CD4-positive, alpha-beta memory T cell (primary cell): ENCODE results near the gene MRPL49. TPM values are rescaled to one million over a fixed set of nuclear protein-coding genes. Genes with fewer than 3 reads are reported as not detected.

Experiments used
- CTCF ChIA-PET: fragments of 350-600 bp; sonication (Branson Sonifier 250); formaldehyde crosslinking; loops from one replicate; lab custom pipeline; 2021; ENCODE audit warnings: inconsistent platforms; ENCODE audit not compliant: partially characterized antibody; lab: Charles Lee
- POLR2A ChIA-PET: fragments of 350-600 bp; sonication (Branson Sonifier 250); formaldehyde crosslinking; loops from one replicate; lab custom pipeline; 2021; ENCODE audit not compliant: partially characterized antibody; lab: Charles Lee
- DNase-seq, 5 donors: peaks; one replicate each; pipeline versions ENCODE4 v3.0.0 to v3.0.0-alpha.2; 2020 to 2022; ENCODE audit warnings: mixed read lengths in 1 of 5
- H3K27ac ChIP-seq: one replicate; pipeline ENCODE4 v1.7.0; 2013; ENCODE audit warnings: low read depth, low read length
- H3K27me3 ChIP-seq: 2 replicates; pipeline ENCODE4 v1.7.0; 2013; ENCODE audit warnings: mild to moderate bottlenecking, low read length, moderate library complexity; ENCODE audit not compliant: insufficient read depth
- H3K36me3 ChIP-seq: 2 replicates; pipeline ENCODE4 v1.7.0; 2013; ENCODE audit warnings: mild to moderate bottlenecking, low read length, moderate library complexity; ENCODE audit not compliant: insufficient read depth
- H3K4me1 ChIP-seq: 2 replicates; pipeline ENCODE4 v1.7.0; 2013; ENCODE audit warnings: mild to moderate bottlenecking, low read length, moderate library complexity; ENCODE audit not compliant: insufficient read depth
- H3K4me3 ChIP-seq, 2 donors: one replicate each; pipeline ENCODE4 v1.7.0; 2013; ENCODE audit warnings: low read length in 2 of 2, mild to moderate bottlenecking in 1 of 2
- H3K9me3 ChIP-seq, 2 donors: one replicate each; pipeline ENCODE4 v1.7.0; 2013; ENCODE audit warnings: low read length in 2 of 2, control low read depth in 1 of 2; ENCODE audit not compliant: control insufficient read depth in 1 of 2
- H3K27ac Mint-ChIP-seq, 7 donors: one replicate each; pipeline ENCODE4 v1.8.0; 2020 to 2021; ENCODE audit warnings: mixed read lengths in 7 of 7, mild to moderate bottlenecking in 6 of 7, inconsistent platforms in 3 of 7, moderate library complexity in 3 of 7
- H3K27me3 Mint-ChIP-seq, 2 donors: one replicate each; pipeline ENCODE4 v1.8.0; 2020 to 2021; ENCODE audit warnings: mixed read lengths in 2 of 2
- H3K36me3 Mint-ChIP-seq, 2 donors: one replicate each; pipeline ENCODE4 v1.8.0; 2020 to 2021; ENCODE audit warnings: mixed read lengths in 2 of 2, inconsistent platforms in 1 of 2, mild to moderate bottlenecking in 1 of 2
- H3K4me1 Mint-ChIP-seq, 4 donors: one replicate each; pipeline ENCODE4 v1.8.0; 2020 to 2021; ENCODE audit warnings: mixed read lengths in 4 of 4, mild to moderate bottlenecking in 1 of 4
- H3K4me3 Mint-ChIP-seq, 8 donors: one replicate each; pipeline ENCODE4 v1.8.0; 2020 to 2021; ENCODE audit warnings: mixed read lengths in 8 of 8, mild to moderate bottlenecking in 7 of 8, moderate library complexity in 6 of 8, inconsistent platforms in 3 of 8
- H3K9me3 Mint-ChIP-seq, 8 donors: one replicate each; pipeline ENCODE4 v1.8.0; 2020 to 2021; ENCODE audit warnings: mixed read lengths in 8 of 8, mild to moderate bottlenecking in 5 of 8, inconsistent platforms in 3 of 8, moderate library complexity in 1 of 8
- intact Hi-C: fragments of 100-400 bp; cut with micrococcal nuclease; formaldehyde crosslinking; loops from one replicate; pipeline ENCODE4 v1.15.1; 2023
- polyA plus RNA-seq, 2 donors: library from polyadenylated mRNA; unstranded; fragments of 300-500 nt; fragmentation: Illumina TruSeq; gene quantifications; one replicate each; pipeline ENCODE4 v1.2.3, GENCODE V29; 2021
- total RNA-seq, 2 experiments: library from RNA; stranded (reverse); gene quantifications; one replicate each; pipeline ENCODE4 v1.2.3, GENCODE V29; 2021

The MRPL49 gene
- total and polyA plus RNA-seq, 4 experiments from 2014 or later, result 59.6 to 118 (median 70.9) TPM

- DNase-seq, result no peak
- Histone ChIP-seq H3K36me3 (peaks cover 16% of the 10 kb centered on the region), H3K9me3 (no peaks in the 10 kb centered on the region), H3K27ac (peak overlapping the region; percentile 59), H3K4me1 (peaks cover 46% of the 10 kb centered on the region), H3K27me3 (no peaks in the 10 kb centered on the region), H3K4me3 (peak overlapping the region; percentile 17 to 66)
- CTCF ChIA-PET, result interaction anchor here (0.8 to 6.8 kb wide), 9 partner anchors 7 to 202 kb away, joined by 3 to 70 read pairs (median 5); partner anchors contain the start of genes ARL2, CDC42EP2, FAU and MRPL49
- H3K36me3 Mint-ChIP-seq, result peaks cover 8 to 21% of the 10 kb centered on the region in 2 donors
- H3K9me3 Mint-ChIP-seq, result peaks cover 0 to 1% (median 0%) of the 10 kb centered on the region in 8 donors
- peaks cover 16 to 61% (median 43%) of the 10 kb centered on the region in 4 donors for H3K4me1 Mint-ChIP-seq
- POLR2A ChIA-PET, result interaction anchor here (1.0 to 15.5 kb wide), 9 partner anchors 8 to 391 kb away, joined by 3 to 320 read pairs (median 4); partner anchors contain the start of genes FAU, MRPL49, PPP2R5B and SF1
- peak overlapping the region; percentile 60 to 95 (median 76) for H3K27ac Mint-ChIP-seq
- intact Hi-C loops, result loop anchor here (2.0 to 10.0 kb wide), 4 partner anchors 189 to 401 kb away; partner anchors contain the start of genes DPF2, PPP2R5B and RASGRP2
- peak overlapping the region; percentile 64 to 88 (median 87) for H3K4me3 Mint-ChIP-seq
- no peaks in the 10 kb centered on the region for H3K27me3 Mint-ChIP-seq
Observed at GRCh38 chr11:65113361-65113756, 8.8 kb upstream of the MRPL49 start.

GRCh38 chr11:65113839-65114238 is 8.3 kb upstream of the MRPL49 start:
- Mint-ChIP-seq H3K27me3 (no peaks in the 10 kb centered on the region), H3K9me3 (peaks cover 0 to 1% (median 0%) of the 10 kb centered on the region in 8 donors), H3K4me1 (peaks cover 16 to 61% (median 45%) of the 10 kb centered on the region in 4 donors), H3K4me3 (peak overlapping the region in 6 of 8 donors; percentile 15 to 88 (median 82)), H3K36me3 (peaks cover 13 to 26% of the 10 kb centered on the region in 2 donors), H3K27ac (peak overlapping the region; percentile 52 to 95 (median 76))
- DNase-seq, result no peak
- Histone ChIP-seq H3K4me3 (no peak overlapping the region), H3K4me1 (peaks cover 46% of the 10 kb centered on the region), H3K9me3 (no peaks in the 10 kb centered on the region), H3K27me3 (no peaks in the 10 kb centered on the region), H3K27ac (no peak overlapping the region), H3K36me3 (peaks cover 18% of the 10 kb centered on the region)
- CTCF ChIA-PET, result interaction anchor here (0.6 to 6.8 kb wide), 7 partner anchors 7 to 101 kb away, joined by 3 to 70 read pairs (median 5); partner anchors contain the start of genes FAU, MRPL49, SYVN1 and VPS51
- intact Hi-C loops, result loop anchor here (2.0 to 10.0 kb wide), 4 partner anchors 189 to 401 kb away; partner anchors contain the start of genes DPF2, PPP2R5B and RASGRP2
- POLR2A ChIA-PET, result interaction anchor here (1.3 to 15.5 kb wide), 4 partner anchors 7 to 27 kb away, joined by 3 to 320 read pairs (median 66); partner anchors contain the start of genes FAU, MRPL49, SYVN1 and VPS51

- Histone ChIP-seq H3K9me3 (no peaks in the 10 kb centered on the region), H3K4me1 (peaks cover 46% of the 10 kb centered on the region), H3K36me3 (peaks cover 15% of the 10 kb centered on the region), H3K27ac (no peak overlapping the region), H3K27me3 (no peaks in the 10 kb centered on the region), H3K4me3 (no peak overlapping the region)
- CTCF ChIA-PET, result interaction anchor here (0.6 to 6.8 kb wide), 2 partner anchors 16 to 102 kb away, joined by 3 to 70 read pairs; partner anchors contain the start of gene VPS51
- H3K9me3 Mint-ChIP-seq, result peaks cover 0 to 1% (median 0%) of the 10 kb centered on the region in 8 donors
- H3K4me3 Mint-ChIP-seq, result peak overlapping the region in 2 of 8 donors; percentile 32 to 86
- peaks cover 18 to 61% (median 45%) of the 10 kb centered on the region in 4 donors for H3K4me1 Mint-ChIP-seq
- H3K27ac Mint-ChIP-seq, result peak overlapping the region in 5 of 7 donors; percentile 52 to 95 (median 72)
- peaks cover 14 to 29% of the 10 kb centered on the region in 2 donors for H3K36me3 Mint-ChIP-seq
- POLR2A ChIA-PET, result interaction anchor here (1.3 to 15.5 kb wide), 2 partner anchors 17 to 28 kb away, joined by 3 to 320 read pairs; partner anchors contain the start of gene VPS51
- DNase-seq, result no peak
- H3K27me3 Mint-ChIP-seq, result no peaks in the 10 kb centered on the region
- intact Hi-C loops, result loop anchor here (5.0 to 10.0 kb wide), 3 partner anchors 218 to 400 kb away; partner anchors contain the start of genes DPF2 and RASGRP2
Observed at GRCh38 chr11:65114538-65115171, 7.5 kb upstream of the MRPL49 start.

- Histone ChIP-seq H3K27ac (peak overlapping the region; percentile 91), H3K36me3 (peaks cover 20% of the 10 kb centered on the region), H3K27me3 (no peaks in the 10 kb centered on the region), H3K9me3 (no peaks in the 10 kb centered on the region), H3K4me1 (peaks cover 41% of the 10 kb centered on the region), H3K4me3 (no peak overlapping the region)
- intact Hi-C loops, result loop anchor here (2.0 to 10.0 kb wide), 3 partner anchors 269 to 399 kb away; partner anchors contain the start of gene RASGRP2
- H3K27ac Mint-ChIP-seq, result peak overlapping the region in 6 of 7 donors; percentile 18 to 97 (median 66)
- H3K27me3 Mint-ChIP-seq, result no peaks in the 10 kb centered on the region
- CTCF ChIA-PET, result interaction anchor here (1.1 to 3.3 kb wide), 3 partner anchors 20 to 268 kb away, joined by 4 to 23 read pairs (median 10); partner anchors contain the start of genes SYVN1 and VPS51
- DNase-seq, result no peak
- peak overlapping the region in 5 of 8 donors; percentile 15 to 94 (median 25) for H3K4me3 Mint-ChIP-seq
- POLR2A ChIA-PET, result interaction anchor here (1.3 to 15.5 kb wide), 6 partner anchors 7 to 336 kb away, joined by 3 to 320 read pairs (median 21); partner anchors contain the start of genes SF1, SYVN1 and VPS51
- H3K9me3 Mint-ChIP-seq, result peaks cover 0 to 1% (median 0%) of the 10 kb centered on the region in 8 donors
- peaks cover 14 to 64% (median 40%) of the 10 kb centered on the region in 4 donors for H3K4me1 Mint-ChIP-seq
- peaks cover 19 to 31% of the 10 kb centered on the region in 2 donors for H3K36me3 Mint-ChIP-seq
Observed at GRCh38 chr11:65115361-65116082, 6.6 kb upstream of the MRPL49 start.

- peaks cover 26% of the 10 kb centered on the region for H3K36me3 ChIP-seq
- no peaks in the 10 kb centered on the region for H3K9me3 ChIP-seq
- peak overlapping the region; percentile 92 to 98 (median 97) for H3K27ac Mint-ChIP-seq
- peak overlapping the region; percentile 69 to 82 for H3K4me3 ChIP-seq
- intact Hi-C loops, result loop anchor here (1.0 to 10.0 kb wide), 11 partner anchors 18 to 499 kb away; partner anchors contain the start of genes ATG2A, CDCA5, PCNX3 and RASGRP2
- no peaks in the 10 kb centered on the region for H3K27me3 Mint-ChIP-seq
- peaks cover 0 to 1% (median 0%) of the 10 kb centered on the region in 8 donors for H3K9me3 Mint-ChIP-seq
- DNase-seq, result peak; percentile 58 to 79 (median 73)
- H3K36me3 Mint-ChIP-seq, result peaks cover 25 to 37% of the 10 kb centered on the region in 2 donors
- H3K4me3 Mint-ChIP-seq, result peak overlapping the region; percentile 86 to 94 (median 92)
- H3K27ac ChIP-seq, result peak overlapping the region; percentile 91
- peaks cover 41% of the 10 kb centered on the region for H3K4me1 ChIP-seq
- H3K4me1 Mint-ChIP-seq, result peaks cover 14 to 64% (median 38%) of the 10 kb centered on the region in 4 donors
- H3K27me3 ChIP-seq, result no peaks in the 10 kb centered on the region
- ChIA-PET CTCF (interaction anchor here (0.9 to 3.3 kb wide), 10 partner anchors 14 to 338 kb away, joined by 3 to 23 read pairs (median 4); partner anchors contain the start of genes ARL2, SYVN1 and VPS51), POLR2A (interaction anchor here (0.5 to 15.5 kb wide), 28 partner anchors 8 to 871 kb away, joined by 3 to 320 read pairs (median 4); partner anchors contain the start of genes ARL2, ATG2A, CAPN1 and CDC42BPG)
Observed at GRCh38 chr11:65116370-65117205, 5.5 kb upstream of the MRPL49 start.
